ENCODE data around the gene RAMP2.
"Not testable (repeated sequence)": the region's sequence is repeated elsewhere in the genome, so short reads cannot be mapped to it uniquely, and the experiment has no call there.

- TF ChIP-seq CTCF (conservative IDR thresholded peaks at IDR 0.05; ENCODE audit: low read length); EZH2phosphoT487 (IDR thresholded peaks at IDR 0.05; ENCODE audit: borderline replicate concordance): not testable (repeated sequence)
Measured at GRCh38 chr17:42768006-42768405, 7.0 kb downstream of the RAMP2 start.

Data from Loucy (cell line).